H1 (cell line): Measurements from ENCODE around the gene THAP5. TPM values are rescaled to one million over a fixed set of nuclear protein-coding genes. Genes with fewer than 3 reads are reported as not detected.

Experiments used
- CTCF ChIA-PET: fragments of 300-600 bp; sonication (Branson Sonifier 250); formaldehyde crosslinking; loops from one replicate; lab custom pipeline; 2021; ENCODE audit not compliant: partially characterized antibody; lab: Charles Lee
- POLR2A ChIA-PET: fragments of 300-600 bp; sonication (Branson Sonifier 250); formaldehyde crosslinking; loops from one replicate; lab custom pipeline; 2021; ENCODE audit warnings: inconsistent platforms; ENCODE audit not compliant: partially characterized antibody; lab: Charles Lee
- DNase-seq, 2 experiments: peaks; one replicate each; pipeline versions ENCODE4 v3.0.0 to v3.0.0-alpha.2; 2010 to 2022; ENCODE audit warnings: low spot score in 2 of 2, low read depth in 1 of 2, mixed read lengths in 1 of 2
- FAIRE-seq: peaks from 2 replicates; lab custom pipeline; 2011; peaks lifted over from hg19 to GRCh38; lab: Jason Lieb, UNC
- H2AFZ ChIP-seq: 2 replicates; pipeline ENCODE4 v1.8.1; 2012; ENCODE audit warnings: low read length, inconsistent platforms
- H2AK5ac ChIP-seq: 2 replicates; pipeline ENCODE4 v1.6.1; 2013; ENCODE audit warnings: low read depth, low read length
- H2BK120ac ChIP-seq: replicated peaks from 2 replicates; pipeline ENCODE3; 2013; ENCODE audit warnings: low read depth, low read length, inconsistent platforms
- H2BK12ac ChIP-seq: 2 replicates; pipeline ENCODE4 v1.6.1; 2013; ENCODE audit warnings: low read depth, low read length
- H2BK15ac ChIP-seq: 2 replicates; pipeline ENCODE4 v1.6.1; 2013; ENCODE audit warnings: low read length
- H2BK20ac ChIP-seq: 2 replicates; pipeline ENCODE4 v1.6.1; 2013; ENCODE audit warnings: low read length
- H2BK5ac ChIP-seq: 2 replicates; pipeline ENCODE4 v1.6.1; 2013; ENCODE audit warnings: low read depth, low read length
- H3K14ac ChIP-seq: 2 replicates; pipeline ENCODE4 v1.6.1; 2013; ENCODE audit warnings: inconsistent platforms; ENCODE audit not compliant: insufficient read length
- H3K18ac ChIP-seq: 2 replicates; pipeline ENCODE4 v1.6.1; 2013; ENCODE audit warnings: low read length; ENCODE audit errors: extremely low read depth
- H3K23ac ChIP-seq: 2 replicates; pipeline ENCODE4 v1.6.1; 2013; ENCODE audit warnings: inconsistent platforms; ENCODE audit not compliant: insufficient read length
- H3K23me2 ChIP-seq: 2 replicates; pipeline ENCODE4 v1.6.1; 2013; ENCODE audit warnings: low read depth, low read length
- H3K27ac ChIP-seq: 2 replicates; pipeline ENCODE4 v1.6.1; 2011; ENCODE audit warnings: low read depth, low read length, inconsistent platforms
- H3K27me3 ChIP-seq, 4 experiments: replicated peaks in 1 of 4; 1 replicate in 1 of 4; 2 replicates in 3 of 4; pipeline versions ENCODE4 v1.6.1 to v1.8.1; 2011 to 2013; ENCODE audit warnings: low read length in 3 of 4, mild to moderate bottlenecking in 3 of 4, inconsistent platforms in 2 of 4, mixed read lengths in 2 of 4, moderate library complexity in 1 of 4; ENCODE audit not compliant: control insufficient read depth in 3 of 4, insufficient read depth in 3 of 4; ENCODE audit errors: extremely low read depth in 1 of 4
- H3K36me3 ChIP-seq, 4 experiments: 2 replicates each; pipeline versions ENCODE4 v1.6.1 to v1.8.1; 2011 to 2013; ENCODE audit warnings: mild to moderate bottlenecking in 4 of 4, low read length in 3 of 4, moderate library complexity in 2 of 4, control low read depth in 1 of 4, inconsistent platforms in 1 of 4; ENCODE audit not compliant: insufficient read depth in 4 of 4, control insufficient read depth in 2 of 4
- H3K4ac ChIP-seq: replicated peaks from 2 replicates; pipeline ENCODE3; 2013; ENCODE audit warnings: low read length, low read depth, mixed read lengths, inconsistent platforms; ENCODE audit not compliant: insufficient read length
- H3K4me1 ChIP-seq, 4 experiments: replicated peaks in 1 of 4; 1 replicate in 1 of 4; 2 replicates in 3 of 4; pipeline versions ENCODE4 v1.6.1 to v1.8.1; 2011 to 2013; ENCODE audit warnings: low read length in 3 of 4, inconsistent platforms in 2 of 4, mixed read lengths in 1 of 4; ENCODE audit not compliant: insufficient read depth in 4 of 4, control insufficient read depth in 3 of 4
- H3K4me2 ChIP-seq, 2 experiments: 2 replicates each; pipeline versions ENCODE4 v1.6.1 to v1.8.1; 2011 to 2013; ENCODE audit warnings: low read depth in 2 of 2, low read length in 2 of 2, control low read depth in 1 of 2, inconsistent platforms in 1 of 2, mild to moderate bottlenecking in 1 of 2; ENCODE audit not compliant: insufficient read depth in 1 of 2
- H3K4me3 ChIP-seq, 4 experiments: fragments of 200-600, 300-600 bp in 1 of 4; sonication (generic), shearing (Covaris generic), sonication (Bioruptor Twin) in 1 of 4; 2 replicates each; pipeline versions ENCODE4 v1.5.1 to v1.8.1; 2011 to 2016; ENCODE audit warnings: low read length in 4 of 4, low read depth in 3 of 4, control low read depth in 2 of 4, inconsistent platforms in 2 of 4, mild to moderate bottlenecking in 2 of 4, mixed read lengths in 1 of 4, moderate library complexity in 1 of 4; ENCODE audit not compliant: insufficient read depth in 2 of 4; ENCODE audit errors: extremely low read depth in 1 of 4
- H3K56ac ChIP-seq: replicated peaks from 2 replicates; pipeline ENCODE3; 2013; ENCODE audit warnings: low read depth, mild to moderate bottlenecking, mixed read lengths, low read length, inconsistent platforms; ENCODE audit not compliant: insufficient read length
- H3K79me1 ChIP-seq: 2 replicates; pipeline ENCODE4 v1.6.1; 2013; ENCODE audit warnings: low read depth, low read length, control low read depth
- H3K79me2 ChIP-seq, 2 experiments: 2 replicates each; pipeline versions ENCODE4 v1.6.1 to v1.8.1; 2012 to 2013; ENCODE audit warnings: low read length in 2 of 2, mild to moderate bottlenecking in 2 of 2, inconsistent platforms in 1 of 2; ENCODE audit not compliant: insufficient read depth in 2 of 2, control insufficient read depth in 1 of 2
- H3K9ac ChIP-seq, 4 experiments: replicated peaks in 1 of 4; 1 replicate in 1 of 4; 2 replicates in 3 of 4; pipeline versions ENCODE4 v1.6.1 to v1.8.1; 2011 to 2013; ENCODE audit warnings: low read depth in 3 of 4, low read length in 3 of 4, control low read depth in 2 of 4, mild to moderate bottlenecking in 2 of 4, moderate library complexity in 2 of 4, inconsistent platforms in 1 of 4; ENCODE audit errors: extremely low read depth in 1 of 4
- H3K9me3 ChIP-seq, 2 experiments: 2 replicates each; pipeline versions ENCODE4 v1.6.1 to v1.8.1; 2012 to 2013; ENCODE audit warnings: mild to moderate bottlenecking in 2 of 2, moderate library complexity in 2 of 2, control low read depth in 1 of 2, inconsistent platforms in 1 of 2, low read depth in 1 of 2, low read length in 1 of 2, mixed read lengths in 1 of 2; ENCODE audit not compliant: insufficient read depth in 2 of 2
- H4K20me1 ChIP-seq, 2 experiments: replicated peaks in 1 of 2; 2 replicates each; pipeline versions ENCODE3 to v1.8.1; 2011 to 2013; ENCODE audit warnings: inconsistent platforms in 2 of 2, low read length in 2 of 2, mild to moderate bottlenecking in 1 of 2; ENCODE audit not compliant: insufficient read depth in 2 of 2, control insufficient read depth in 1 of 2
- H4K5ac ChIP-seq: 2 replicates; pipeline ENCODE4 v1.6.1; 2013; ENCODE audit warnings: low read length, low read depth, mixed read lengths, inconsistent platforms; ENCODE audit not compliant: insufficient read length
- H4K8ac ChIP-seq: 2 replicates; pipeline ENCODE4 v1.8.0; 2013; ENCODE audit warnings: mild to moderate bottlenecking, moderate library complexity, low read length, inconsistent platforms; ENCODE audit not compliant: insufficient read depth; ENCODE audit errors: extremely low read depth
- H4K91ac ChIP-seq: replicated peaks from 2 replicates; pipeline ENCODE3; 2013; ENCODE audit warnings: low read length, mixed read lengths, inconsistent platforms; ENCODE audit not compliant: insufficient read length
- CBX8 ChIP-seq: fragments of 300-800, 300-1000 bp; sonication (generic); IDR thresholded peaks from 2 replicates; pipeline ENCODE4 v1.7.1; 2016; ENCODE audit warnings: low read depth, low read length, borderline replicate concordance
- GTF2F1 ChIP-seq: IDR thresholded peaks from 2 replicates; pipeline ENCODE4 v1.6.1; 2012; ENCODE audit warnings: low read depth, low read length, improper control_type of control experiment, borderline replicate concordance
- SIX5 ChIP-seq: IDR thresholded peaks from 2 replicates; pipeline ENCODE4 v1.6.1; 2011; ENCODE audit warnings: mild to moderate bottlenecking, low read depth, low read length
- SP2 ChIP-seq: IDR thresholded peaks from 2 replicates; pipeline ENCODE4 v1.6.1; 2012; ENCODE audit warnings: mild to moderate bottlenecking, low read length, inconsistent platforms
- WGBS, 2 experiments: shearing (Covaris generic) in 1 of 2; methylation state at CpG; one replicate each; pipeline versions ENCODE4 v1.1.6 to v1.1.7; 2013 to 2015; ENCODE audit warnings: low lambda C conversion rate in 2 of 2, mixed read lengths in 2 of 2, inconsistent platforms in 1 of 2, low coverage in 1 of 2, missing lambda C conversion rate in 1 of 2; ENCODE audit not compliant: insufficient replicate concordance in 2 of 2, insufficient coverage in 1 of 2, insufficient read length in 1 of 2; ENCODE audit errors: extremely low coverage in 1 of 2, missing lambda C conversion rate in 1 of 2; 5-methylcytosine and 5-hydroxymethylcytosine counted together
- polyA plus RNA-seq, 7 experiments: library from polyadenylated mRNA; depleted of rRNA in 3 of 7; stranded (reverse) in 5 of 7; unstranded in 2 of 7; fragments of >200 nt in 5 of 7; fragments of 200-250 nt in 2 of 7; gene quantifications; 1 replicate in 5 of 7; 2 replicates in 1 of 7; 4 replicates in 1 of 7; pipeline versions ENCODE4 v1.2.1 to v1.2.3, GENCODE V29; 2011 to 2013; ENCODE audit warnings: missing spikeins in 2 of 7, mixed read lengths in 2 of 7
- total RNA-seq: library from RNA; stranded (reverse); fragmentation: NEBNext Ultra II Directional; extraction: Animal tissue kit (Norgen Biotek cat#: 25700); gene quantifications from 2 replicates; pipeline ENCODE4 v1.2.1, GENCODE V29; 2021

Gene THAP5
- total and polyA plus RNA-seq, 2 of the 8 experiments (the other 6 are each of a cell fraction or from before 2014, with no cell fraction given): 3.9 to 24.2 TPM

GRCh38 chr7:108535744-108536143 lies 33.8 kb downstream of the THAP5 start:
- no peak for TF ChIP-seq SP2
- TF ChIP-seq GTF2F1: no peak
- TF ChIP-seq CBX8: no peak
- TF ChIP-seq SIX5: no peak
- TF ChIP-seq, all 59 proteins: peak for 0
- no peaks in the 10 kb centered on the region for H3K79me1 ChIP-seq
- no peak overlapping the region for H3K4ac ChIP-seq
- H2AFZ ChIP-seq: no peak overlapping the region
- H3K27me3 ChIP-seq: no peaks in the 10 kb centered on the region
- H3K4me1 ChIP-seq: peaks cover 0 to 2% (median under 1%) of the 10 kb centered on the region in 4 experiments; a peak in 1 of 7 replicates
- H3K36me3 ChIP-seq: no peaks in the 10 kb centered on the region
- H4K5ac ChIP-seq: no peak overlapping the region
- no peak overlapping the region for H2BK20ac ChIP-seq
- no peak overlapping the region for H3K18ac ChIP-seq
- no peak overlapping the region for H3K4me2 ChIP-seq
- no peak overlapping the region for H3K9ac ChIP-seq
- no peak overlapping the region for H2BK12ac ChIP-seq
- no peak overlapping the region for H2BK120ac ChIP-seq
- no peak overlapping the region for H3K14ac ChIP-seq
- ChIA-PET POLR2A (no interaction called here), CTCF (no interaction called here)
- H3K23me2 ChIP-seq: no peaks in the 10 kb centered on the region
- no peak overlapping the region for H3K4me3 ChIP-seq
- H3K23ac ChIP-seq: no peak overlapping the region
- H3K79me2 ChIP-seq: no peaks in the 10 kb centered on the region
- no peak overlapping the region for H2AK5ac ChIP-seq
- no peak overlapping the region for H3K56ac ChIP-seq
- H4K8ac ChIP-seq: no peak overlapping the region
- FAIRE-seq (no peak), DNase-seq (no peak)
- no peak overlapping the region for H4K91ac ChIP-seq
- no peak overlapping the region for H2BK5ac ChIP-seq
- no peak overlapping the region for H2BK15ac ChIP-seq
- whole genome bisulfite sequencing, 2 experiments: 92% methylated on average over 1 of the region's 1 CpG; no CpG with 5 or more reads in 1 of the 2 experiments
- no peaks in the 10 kb centered on the region for H3K9me3 ChIP-seq
- H4K20me1 ChIP-seq: no peaks in the 10 kb centered on the region
- no peak overlapping the region for H3K27ac ChIP-seq
